CD4-positive, alpha-beta T cell treated with Interleukin-12 subunit alpha and Interleukin-12 subunit beta, for 1 hour (primary cell): ENCODE results near the gene FNDC3B.
A peak's percentile ranks its signal among the peaks of the same experiment; 100 is the strongest.

Source experiments
- DNase-seq: peaks from one replicate; pipeline ENCODE4 v3.0.0-alpha.2; 2020

FNDC3B gene

GRCh38 chr3:172323894-172324610, 284.7 kb downstream of the FNDC3B start:
- DNase-seq = no peak

DNA sequence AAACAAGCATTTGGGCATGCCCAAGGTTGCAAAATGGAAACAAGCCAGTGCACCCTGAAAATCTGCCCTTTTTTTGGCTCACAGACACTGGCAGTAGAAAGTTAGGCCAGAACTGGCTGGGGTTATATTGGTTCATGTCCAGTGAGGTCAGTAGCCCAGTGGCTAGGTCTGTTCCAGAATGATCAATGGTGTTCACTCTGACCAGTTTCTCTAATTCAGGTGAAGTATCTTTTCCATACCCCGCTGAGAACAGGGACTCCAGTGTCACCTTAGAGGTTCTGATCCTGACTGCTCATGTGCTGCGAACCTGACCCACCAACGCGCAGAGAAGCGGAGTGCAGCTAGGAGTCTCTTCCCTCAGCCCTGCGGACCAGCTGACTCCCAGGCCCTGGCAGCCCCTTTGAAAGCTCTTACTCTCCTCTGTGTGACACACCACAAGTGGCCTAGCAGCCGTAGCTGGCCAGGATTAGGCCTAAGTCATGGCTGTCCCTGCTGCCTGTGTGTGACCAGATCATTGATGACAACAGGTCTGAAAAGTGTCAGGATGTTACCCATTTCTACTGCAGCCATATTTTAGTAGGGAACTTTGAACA, 285.3 kb downstream of the FNDC3B start:
- no peak for DNase-seq

- no peak for DNase-seq
These were observed 286.1 kb downstream of the FNDC3B start for GRCh38 chr3:172325461-172325860.

- DNase-seq = no peak
These were observed 287.6 kb downstream of the FNDC3B start for GRCh38 chr3:172326993-172327392.

DNA sequence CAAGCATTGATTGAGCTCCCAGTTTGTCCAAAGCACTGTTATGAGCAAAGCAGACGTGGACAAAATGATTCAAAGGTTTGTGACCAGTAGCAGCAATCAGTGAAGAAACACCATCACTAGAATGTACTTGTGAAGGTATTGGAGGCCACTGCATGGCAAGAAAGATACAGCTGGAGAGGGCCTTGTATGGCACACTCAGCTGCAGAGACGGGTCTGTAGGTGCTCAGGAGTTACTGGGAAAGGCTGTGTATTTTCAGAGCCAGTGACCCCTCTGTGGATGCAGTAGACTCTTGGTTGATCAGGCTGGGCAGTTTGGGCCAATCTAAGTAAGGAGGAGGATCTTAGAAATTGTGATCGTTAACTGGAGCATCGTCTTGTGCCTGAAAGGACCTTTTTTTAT, 288.9 kb downstream of the FNDC3B start:
- DNase-seq = no peak

- DNase-seq = no peak
These were observed 289.7 kb downstream of the FNDC3B start for GRCh38 chr3:172329070-172329469.

DNA sequence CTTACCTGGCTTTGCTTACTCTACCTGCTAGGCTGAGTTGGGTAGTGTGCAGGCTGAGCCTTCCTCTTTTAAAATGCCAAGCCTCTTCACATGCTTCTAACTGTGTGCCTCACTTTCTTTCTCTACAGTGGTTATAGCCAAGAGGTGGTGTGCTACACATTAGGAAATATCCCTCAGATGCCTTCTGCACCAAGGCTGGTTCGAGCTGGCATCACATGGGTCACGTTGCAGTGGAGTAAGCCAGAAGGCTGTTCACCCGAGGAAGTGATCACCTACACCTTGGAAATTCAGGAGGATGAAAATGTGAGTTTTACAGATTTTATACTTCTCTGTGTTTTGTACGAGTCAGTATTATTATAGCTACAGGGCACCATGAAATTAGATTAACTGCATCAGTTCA, 291.0 kb downstream of the FNDC3B start:
- DNase-seq = no peak

DNA sequence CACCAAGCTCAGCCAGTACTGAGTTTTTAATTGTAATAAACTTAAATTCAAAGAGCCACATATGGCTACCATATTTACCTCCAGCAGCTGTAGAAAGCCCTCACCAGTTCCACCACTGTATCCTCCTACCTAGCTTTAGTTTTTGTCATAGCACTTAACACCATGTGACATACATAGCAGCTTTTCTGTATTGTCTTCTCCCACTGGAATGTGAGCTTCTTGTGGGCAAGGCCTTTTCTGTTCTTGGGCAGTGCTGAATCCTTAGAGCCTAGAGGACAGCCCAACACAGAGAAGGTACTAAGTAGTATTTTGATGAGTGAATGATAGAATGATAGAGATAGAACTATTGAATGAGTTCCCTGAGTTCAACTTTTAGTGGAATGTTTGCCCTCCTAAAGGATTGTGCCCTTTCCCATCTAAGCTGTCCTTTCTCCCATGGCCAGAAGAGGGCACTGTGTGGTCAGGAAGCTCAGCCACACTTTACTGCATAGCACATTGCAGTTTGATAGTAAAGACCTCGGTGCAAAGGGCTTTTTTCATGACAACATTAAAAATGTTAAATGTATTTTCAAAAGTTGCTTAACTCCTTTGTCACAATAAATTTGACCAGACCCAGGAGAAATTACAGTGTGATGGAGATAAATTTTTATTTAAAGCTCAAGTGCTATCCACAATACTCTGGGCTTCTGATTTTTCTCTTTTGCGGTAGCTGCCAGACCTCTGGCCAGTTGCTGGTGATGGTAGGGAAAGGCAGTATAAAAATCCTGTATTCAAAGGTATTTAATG, 293.1 kb downstream of the FNDC3B start:
- peak; percentile 59 for DNase-seq

DNA sequence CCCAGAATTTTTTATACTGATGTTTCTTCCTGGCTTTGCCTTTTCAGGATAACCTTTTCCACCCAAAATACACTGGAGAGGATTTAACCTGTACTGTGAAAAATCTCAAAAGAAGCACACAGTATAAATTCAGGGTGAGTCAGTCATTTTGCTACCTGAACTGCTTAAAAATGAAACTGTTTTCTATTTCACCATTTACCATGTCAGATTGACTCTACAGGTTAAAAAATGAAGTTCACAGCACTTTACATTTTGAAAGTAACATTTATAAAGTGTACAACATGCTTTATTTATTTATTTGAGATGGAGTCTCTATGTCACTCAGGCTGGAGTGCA, 293.6 kb downstream of the FNDC3B start:
- no peak for DNase-seq

DNA sequence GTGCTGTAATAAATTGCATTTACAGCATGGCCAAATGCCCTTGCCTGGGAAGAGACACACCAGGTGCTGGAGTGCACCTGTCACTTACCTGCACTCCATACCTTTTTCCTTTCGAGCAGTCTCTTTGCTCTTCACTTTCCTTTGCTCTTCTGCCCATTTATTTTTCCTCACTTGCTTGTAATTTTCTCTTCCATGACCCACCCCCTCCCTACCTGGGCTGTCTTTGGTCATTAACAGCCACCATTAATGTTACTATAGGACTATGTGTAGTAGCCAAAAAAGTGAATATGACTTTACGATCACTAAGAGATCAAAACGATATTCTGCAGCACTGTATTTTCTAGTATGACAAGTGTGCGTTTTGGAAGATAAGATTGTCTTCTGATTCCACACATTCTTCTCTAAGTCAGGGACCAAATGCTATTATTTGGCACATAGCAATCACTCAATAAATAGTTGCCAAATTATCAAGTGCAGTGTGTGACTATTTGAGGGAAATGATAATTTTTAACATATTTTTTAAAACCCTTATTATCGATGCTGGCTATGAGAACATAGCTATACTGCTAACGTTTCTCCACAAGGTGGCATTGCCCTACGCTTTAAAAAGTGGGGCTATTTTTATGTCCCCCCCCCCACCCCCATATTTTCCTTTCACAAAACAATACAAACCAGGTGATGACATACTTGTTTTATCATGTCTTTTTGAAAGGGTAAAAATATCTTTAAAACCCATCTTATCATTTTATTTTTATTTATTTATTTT, 294.5 kb downstream of the FNDC3B start:
- no peak for DNase-seq

DNA sequence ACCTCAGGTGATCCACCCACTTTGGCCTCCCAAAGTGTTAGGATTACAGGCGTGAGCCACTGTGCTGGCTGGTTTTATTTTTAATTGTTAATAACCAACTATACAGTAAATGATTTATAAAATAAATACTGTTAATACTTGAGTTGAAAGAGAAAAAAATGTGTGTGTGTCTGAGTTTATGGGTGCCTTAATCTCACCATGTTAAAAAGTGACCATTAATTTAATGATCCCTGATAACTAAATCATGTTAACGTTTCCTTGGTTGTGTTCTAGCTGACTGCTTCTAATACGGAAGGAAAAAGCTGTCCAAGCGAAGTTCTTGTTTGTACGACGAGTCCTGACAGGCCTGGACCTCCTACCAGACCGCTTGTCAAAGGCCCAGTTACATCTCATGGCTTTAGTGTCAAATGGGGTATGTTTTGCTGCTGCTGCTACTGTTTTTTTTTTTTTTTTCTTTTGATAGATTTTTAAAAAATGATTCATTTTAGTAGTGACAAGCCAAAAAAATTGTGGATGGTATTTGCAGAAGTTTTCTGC, 295.4 kb downstream of the FNDC3B start:
- no peak for DNase-seq

GRCh38 chr3:172339892-172340291, 300.5 kb downstream of the FNDC3B start:
- DNase-seq = no peak

- DNase-seq = no peak
These were observed 301.2 kb downstream of the FNDC3B start for GRCh38 chr3:172340583-172340982.

DNA sequence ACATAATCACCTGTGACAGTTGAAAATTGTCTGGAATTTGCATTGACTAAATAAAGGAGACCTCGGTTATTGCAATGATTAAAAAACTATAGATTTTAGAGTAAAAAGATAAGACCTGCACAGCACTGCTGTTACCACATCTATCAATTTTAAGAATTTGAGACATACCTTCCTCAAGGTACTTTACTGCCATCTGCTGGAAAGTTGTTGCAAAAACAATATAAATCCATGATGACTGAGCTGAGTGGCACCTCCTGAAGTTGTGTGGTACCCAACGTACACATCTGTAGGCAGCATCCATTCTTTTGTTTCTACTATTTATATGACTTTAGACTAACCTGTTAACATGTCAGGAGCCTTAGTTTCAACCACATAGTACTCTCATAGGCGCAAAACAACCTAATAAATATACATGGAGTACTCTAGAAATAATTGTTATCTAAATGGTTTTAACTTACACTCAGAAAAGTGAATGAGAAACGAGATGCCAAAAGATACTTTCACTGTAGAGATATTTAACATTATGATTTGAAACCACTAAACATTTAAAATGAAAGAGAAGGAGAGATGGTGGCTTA, 302.2 kb downstream of the FNDC3B start:
- DNase-seq = peak; percentile 71

DNA sequence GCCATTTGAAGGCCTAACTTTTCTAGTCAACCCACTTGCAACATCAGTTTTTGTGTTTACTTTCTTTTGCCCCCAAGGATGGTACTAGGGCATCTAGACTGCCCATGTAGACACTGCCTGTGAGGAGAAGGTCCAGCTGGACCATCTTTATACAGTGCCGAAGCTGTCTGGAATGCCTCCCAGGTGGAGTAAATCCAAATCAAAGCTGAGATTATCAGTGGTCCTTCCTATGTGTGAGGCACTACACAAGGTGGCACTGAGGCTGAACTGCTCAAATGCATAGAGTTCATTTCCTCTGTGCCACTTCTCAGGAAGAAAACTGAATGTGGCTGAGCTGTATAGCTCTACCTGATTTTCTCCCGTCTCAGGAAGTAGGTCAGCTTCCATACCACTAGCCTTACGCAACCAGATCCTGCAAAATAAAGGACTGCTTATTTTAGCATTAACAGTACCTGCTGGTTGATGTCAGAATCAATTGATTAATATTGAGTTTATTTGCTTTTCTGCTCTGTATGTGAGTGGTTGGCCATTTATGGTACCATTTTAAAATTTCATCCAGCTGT, 302.8 kb downstream of the FNDC3B start:
- DNase-seq = no peak

- DNase-seq = no peak
These were observed 303.7 kb downstream of the FNDC3B start for GRCh38 chr3:172343117-172343516.

- DNase-seq = no peak
These were observed 304.6 kb downstream of the FNDC3B start for GRCh38 chr3:172343979-172344378.

- DNase-seq = no peak
These were observed 306.8 kb downstream of the FNDC3B start for GRCh38 chr3:172346161-172346560.

DNA sequence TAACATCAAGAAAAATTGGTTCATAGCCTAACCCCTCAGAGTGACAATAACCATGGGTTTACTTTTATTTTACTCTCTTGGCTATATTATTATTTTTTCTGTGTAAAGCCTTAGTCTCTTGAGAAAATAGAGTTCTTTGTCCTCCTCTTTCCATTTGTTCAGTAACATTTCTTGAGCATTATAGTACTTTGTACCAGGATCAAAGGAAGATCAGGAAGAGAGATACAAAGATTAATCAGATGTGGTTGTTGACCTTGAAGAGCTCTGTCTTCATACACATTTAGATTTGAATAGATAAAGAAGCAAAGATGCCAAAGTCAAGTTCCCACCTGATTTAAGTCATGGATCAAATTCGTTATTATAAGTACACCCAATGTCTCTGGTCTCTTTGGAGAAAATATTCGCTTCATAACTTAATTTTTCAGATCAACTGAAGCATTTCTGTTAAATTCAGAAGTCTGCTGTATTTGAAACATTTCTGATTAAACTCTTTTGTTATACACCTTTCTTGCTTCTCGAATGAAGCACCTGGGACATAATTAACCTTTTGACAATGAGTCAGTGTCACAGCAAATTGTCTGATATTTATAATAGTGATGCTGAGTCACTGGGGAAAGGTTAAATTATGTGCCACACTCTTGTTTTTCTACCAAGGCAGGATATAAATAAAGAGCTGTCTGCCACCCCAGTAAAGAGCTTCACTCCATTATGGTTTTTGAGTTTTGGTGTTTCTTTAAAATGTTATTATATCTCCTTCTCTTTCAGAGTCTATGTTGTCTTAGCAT, 308.7 kb downstream of the FNDC3B start:
- no peak for DNase-seq

DNA sequence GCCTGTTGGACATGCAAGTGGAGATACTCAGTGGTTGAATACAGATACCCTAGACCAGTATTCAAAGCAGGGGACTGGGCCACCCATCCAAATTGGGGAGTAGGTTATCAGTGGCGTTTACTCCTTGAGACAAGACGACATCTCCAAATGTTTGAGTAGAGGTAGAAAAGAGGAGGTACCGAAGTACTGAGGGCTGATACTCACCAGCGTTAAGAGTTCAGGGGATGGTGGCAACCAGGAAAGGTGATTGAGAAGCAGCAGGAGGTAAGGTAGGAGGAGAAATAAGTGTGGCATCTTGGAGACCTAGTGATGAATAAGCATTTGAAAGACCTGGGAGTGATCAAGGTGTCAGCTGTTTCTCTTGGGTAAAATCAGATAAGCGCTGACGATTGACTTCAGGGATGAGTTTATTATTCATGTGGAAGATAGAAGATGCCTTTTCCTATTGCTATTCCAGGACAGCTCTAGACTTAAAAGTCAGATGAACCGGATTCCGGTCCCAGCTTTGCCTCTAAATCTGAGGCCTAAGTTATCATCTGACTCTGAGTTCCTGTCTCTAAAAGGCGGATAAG, 312.6 kb downstream of the FNDC3B start:
- no peak for DNase-seq

DNA sequence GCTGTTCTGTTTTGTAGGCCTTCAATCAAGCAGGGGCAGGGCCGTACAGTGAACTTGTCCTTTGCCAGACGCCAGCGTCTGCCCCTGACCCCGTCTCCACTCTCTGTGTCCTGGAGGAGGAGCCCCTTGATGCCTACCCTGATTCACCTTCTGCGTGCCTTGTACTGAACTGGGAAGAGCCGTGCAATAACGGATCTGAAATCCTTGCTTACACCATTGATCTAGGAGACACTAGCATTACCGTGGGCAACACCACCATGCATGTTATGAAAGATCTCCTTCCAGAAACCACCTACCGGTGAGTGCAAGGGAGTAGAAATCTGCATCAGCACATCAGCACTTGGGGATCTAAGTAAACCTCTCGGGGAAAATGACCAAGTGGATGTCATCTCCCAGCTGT, 313.4 kb downstream of the FNDC3B start:
- no peak for DNase-seq
